Medulla oblongata (tissue), 1 donor: ENCODE results near the gene PPP4R4.
"Not testable (repeated sequence)": the region's sequence is repeated elsewhere in the genome, so short reads cannot be mapped to it uniquely, and the experiment has no call there.

Experiments used
- DNase-seq: peaks from one replicate; pipeline ENCODE4 v3.0.0-alpha.2; 2015; ENCODE audit errors: extremely low spot score

The PPP4R4 gene

GRCh38 chr14:94278731-94279130, 104.6 kb downstream of the PPP4R4 start:
- DNase-seq: no peak

DNA sequence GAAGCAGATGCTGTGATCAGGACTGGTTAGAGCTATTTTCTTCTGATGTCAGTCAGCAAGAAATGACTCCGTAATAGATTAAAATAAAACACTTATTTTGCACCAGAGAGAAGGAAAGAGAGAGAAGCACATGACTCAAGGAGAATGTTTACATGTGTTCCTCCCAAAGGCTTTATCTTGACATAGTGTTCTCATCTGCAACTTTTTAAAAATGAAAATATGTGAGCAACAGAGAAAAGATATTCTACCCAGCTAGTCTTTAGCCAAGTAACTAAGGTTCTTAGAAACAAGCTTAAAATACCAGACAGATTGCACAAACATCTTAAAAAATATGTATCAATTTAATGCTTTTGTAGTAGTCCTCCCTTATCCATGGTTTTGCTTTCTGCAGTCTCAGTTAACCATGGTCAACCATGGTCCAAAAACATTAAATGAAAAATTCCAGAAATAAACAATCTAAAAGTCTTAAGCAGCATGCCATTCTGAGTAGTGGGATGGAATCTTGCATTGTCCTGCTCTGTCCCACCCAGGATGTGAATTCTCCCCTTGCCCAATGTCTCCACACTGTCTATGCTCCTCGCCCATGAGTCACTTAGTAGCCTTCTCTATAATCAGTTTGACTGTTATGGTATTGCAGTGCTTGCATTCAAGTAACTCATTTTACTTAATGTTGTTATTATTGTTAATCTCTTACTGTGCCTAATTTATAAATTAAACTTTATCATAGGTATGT, 109.0 kb downstream of the PPP4R4 start:
- DNase-seq: no peak

DNA sequence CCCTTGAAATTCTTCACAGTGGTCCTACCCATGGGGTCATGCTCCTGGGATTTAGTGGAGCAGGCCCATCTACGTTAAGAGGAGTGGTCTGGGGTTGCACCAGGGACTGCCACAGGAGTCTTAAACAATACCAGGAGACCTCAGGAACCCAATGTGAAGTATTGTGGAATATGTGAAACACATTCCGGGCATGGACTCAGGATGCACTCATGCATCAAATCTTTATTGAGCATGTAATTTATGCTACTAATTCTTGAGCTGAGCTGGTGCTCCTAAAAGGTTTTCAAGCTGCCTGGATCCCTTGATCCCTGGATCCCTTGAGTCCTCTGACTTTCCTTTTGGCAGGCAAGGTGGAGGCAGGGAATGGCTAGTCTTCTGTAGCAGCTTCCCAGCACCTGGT, 110.1 kb downstream of the PPP4R4 start:
- no peak for DNase-seq

DNA sequence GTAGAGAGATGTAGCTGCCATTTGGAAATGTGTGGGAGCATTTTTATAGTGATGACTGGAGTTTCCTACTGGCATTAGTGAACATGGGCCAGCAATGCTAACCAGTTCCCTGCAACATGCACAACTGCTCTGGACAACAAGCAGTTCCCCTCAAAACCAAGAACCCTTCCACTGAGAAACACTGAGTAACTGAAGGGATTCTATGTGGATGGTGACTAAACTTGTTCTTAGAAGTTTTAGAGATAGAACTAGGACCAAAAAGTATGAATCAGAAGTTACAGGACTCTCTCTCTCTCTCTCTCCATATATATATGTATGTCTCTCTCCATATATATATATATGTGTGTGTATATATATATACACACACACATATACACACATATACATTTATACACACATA, 111.0 kb downstream of the PPP4R4 start:
- DNase-seq: no peak

DNA sequence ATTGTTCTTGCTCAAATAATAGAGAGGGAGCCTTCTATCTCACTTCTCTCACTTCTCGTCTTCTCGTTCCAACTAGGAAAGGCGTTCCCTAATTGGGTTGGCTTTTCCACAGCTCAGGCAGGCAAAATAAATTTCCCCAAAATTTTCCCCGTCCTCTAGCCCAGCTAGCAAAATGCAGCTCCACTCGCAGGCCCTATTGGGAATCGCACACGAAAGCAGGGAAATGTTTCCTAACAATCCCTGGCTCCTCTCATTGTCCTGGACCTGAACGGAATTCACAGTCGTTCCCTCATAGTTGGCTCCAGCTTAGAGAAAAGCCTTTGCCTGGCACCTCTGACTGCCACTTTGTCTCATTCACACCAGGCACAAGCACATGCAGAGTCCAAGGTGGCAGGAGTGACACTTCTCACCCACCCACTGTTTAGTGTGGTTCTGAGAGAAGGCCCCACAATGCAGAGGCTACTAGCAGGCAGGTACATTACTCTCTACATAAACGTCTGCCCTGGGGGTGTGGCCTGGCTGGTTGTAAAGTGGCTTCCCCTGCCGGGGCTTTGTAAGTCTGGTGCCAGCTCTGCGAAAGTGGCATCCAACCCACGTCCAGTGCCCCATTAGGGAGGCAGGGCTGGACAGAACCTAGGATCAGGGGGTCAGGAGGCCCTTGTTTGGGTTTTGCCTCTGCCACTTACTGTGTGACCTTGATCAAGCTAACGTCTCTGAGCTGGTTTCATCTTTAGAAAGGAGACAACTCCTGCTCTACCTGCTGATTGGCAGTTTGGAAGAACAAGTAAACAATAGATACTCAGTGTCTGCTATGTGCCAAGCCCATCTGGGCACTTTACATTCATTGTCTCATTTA, 114.7 kb downstream of the PPP4R4 start:
- DNase-seq: no peak

GRCh38 chr14:94290197-94290596, 116.1 kb downstream of the PPP4R4 start:
- DNase-seq: no peak

GRCh38 chr14:94291159-94291905, 117.2 kb downstream of the PPP4R4 start:
- no peak for DNase-seq

DNA sequence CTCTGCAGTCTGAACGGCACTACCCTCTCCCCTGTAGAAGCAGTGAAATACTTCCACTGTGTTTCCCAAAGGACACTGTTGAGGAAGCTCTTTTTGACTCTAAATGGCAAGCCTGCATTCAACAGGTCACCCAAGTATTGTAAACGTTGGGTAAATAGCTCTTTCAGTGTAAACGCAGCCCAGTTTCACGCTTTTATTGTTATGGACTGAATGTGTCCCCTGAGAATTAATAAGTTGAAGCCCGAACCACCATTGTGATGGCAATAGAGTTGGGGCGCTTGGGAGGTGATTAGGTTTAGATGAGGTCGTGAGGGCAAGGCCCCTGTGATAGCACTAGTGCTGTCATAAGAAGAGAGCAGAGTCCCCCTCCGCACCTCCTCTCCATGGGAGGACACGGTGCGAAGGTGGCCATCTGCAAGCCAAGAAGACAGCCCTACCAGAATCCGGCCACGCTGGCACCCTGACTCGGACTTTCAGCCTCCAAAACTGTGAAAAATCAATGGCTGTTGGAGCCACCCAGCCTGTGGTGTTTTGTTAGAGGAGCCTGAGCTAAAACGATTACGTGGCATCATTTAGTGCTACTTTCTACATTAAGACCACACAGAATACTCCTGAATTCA, 117.9 kb downstream of the PPP4R4 start:
- no peak for DNase-seq

DNA sequence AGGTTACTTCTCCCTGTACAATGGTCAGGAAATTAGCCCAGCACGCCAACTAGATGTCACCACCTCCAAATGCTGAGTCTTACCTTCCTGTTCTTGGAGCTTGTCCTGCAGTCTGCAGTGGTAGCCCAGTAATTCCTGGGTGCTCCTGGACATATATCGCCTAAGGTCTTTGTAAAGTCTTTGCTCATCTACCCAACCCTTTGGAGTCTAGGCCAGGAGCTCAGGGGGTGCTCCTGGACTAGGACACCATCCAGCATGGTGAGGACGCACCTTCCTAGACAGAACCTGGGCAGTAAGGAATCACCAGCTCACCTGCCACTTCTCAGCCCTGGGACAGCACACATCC, 118.4 kb downstream of the PPP4R4 start:
- DNase-seq: no peak

GRCh38 chr14:94292872-94293577, 118.9 kb downstream of the PPP4R4 start, which contains the start of gene SERPINA10:
TSS of gene SERPINA10 (minus strand) at chr14:94293268. CDS start at chr14:94290593, 2,675 bp downstream.
- no peak for DNase-seq

GRCh38 chr14:94293578-94293924, 119.4 kb downstream of the PPP4R4 start:
- no peak for DNase-seq

DNA sequence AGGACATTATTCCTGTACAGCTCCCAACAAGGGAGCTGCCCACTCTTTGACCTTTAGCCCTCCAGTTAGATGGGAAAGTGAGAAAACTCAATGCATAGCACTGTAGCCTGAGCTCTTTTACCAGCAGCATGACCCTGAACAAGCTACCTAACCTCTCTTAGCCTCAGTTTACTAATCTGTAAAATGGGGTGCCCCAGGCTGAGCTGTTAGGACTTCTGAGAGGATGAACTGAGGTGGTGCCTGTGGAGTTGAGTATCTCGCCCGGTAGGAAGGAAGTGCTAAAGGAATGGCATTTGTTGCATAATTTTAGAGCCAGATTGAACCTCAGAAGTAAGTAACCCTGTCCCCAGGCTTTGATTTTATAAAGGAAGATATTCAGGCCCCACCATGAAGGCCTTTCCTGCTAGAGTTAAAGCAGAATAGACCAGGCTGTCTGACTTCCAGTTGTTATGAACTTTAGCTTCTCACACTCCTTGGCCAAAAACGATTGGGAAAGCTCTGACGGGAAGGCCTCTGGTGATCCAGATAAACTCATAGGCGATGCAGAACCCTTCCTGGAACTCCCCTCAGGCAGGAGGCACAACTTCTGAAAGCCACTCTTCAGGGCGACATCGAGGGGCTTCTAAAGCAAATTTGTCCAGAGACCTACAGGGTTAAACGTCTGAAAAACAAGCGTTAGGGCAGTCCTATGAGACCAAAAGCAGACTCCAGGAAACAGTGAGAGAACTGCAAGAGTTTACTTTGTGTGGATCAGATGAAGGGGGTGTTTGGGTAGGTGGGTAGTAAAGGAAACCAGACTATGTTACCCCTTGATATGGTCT, 121.4 kb downstream of the PPP4R4 start:
- DNase-seq: no peak

GRCh38 chr14:94296181-94296545, 122.0 kb downstream of the PPP4R4 start:
- not testable (repeated sequence) for DNase-seq

DNA sequence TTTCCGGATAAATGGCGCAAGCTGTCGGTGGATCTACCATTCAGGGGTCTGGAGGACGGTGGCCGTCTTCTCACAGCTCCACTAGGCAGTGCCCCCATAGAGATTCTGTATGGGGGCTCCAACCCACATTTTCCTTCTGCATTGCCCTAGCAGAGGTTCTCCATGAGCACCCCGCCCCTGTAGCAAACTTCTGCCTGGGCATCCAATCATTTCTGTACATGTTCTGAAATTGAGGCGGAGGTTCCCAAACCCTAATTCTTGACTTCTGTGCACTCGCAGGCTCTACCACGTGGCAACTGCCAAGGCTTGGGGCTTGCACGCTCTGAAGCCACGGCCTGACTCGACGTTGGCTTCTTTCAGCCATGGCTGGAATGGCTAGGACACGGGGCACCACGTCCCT, 124.0 kb downstream of the PPP4R4 start:
- no peak for DNase-seq

DNA sequence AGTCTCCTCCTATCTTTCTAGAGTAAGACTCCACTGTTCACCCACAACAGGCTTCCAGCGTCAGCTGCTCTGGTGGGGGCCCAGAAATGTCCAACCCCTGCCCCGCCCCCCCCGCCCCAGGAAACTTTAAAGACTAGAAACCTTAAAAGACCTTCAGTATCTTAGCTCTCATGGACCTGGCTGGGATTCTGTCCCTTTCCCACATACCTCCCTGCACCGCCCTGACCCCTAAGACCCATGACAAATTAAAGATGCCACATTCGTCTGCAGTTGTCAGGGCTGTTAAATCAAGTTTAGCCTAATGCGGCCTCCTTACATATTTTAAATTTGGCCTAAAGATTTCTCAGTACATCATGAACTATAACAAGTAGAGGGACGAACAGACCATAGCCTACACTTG, 129.0 kb downstream of the PPP4R4 start:
- DNase-seq: no peak

- DNase-seq: no peak
Measured at GRCh38 chr14:94304243-94304642, 130.1 kb downstream of the PPP4R4 start.

DNA sequence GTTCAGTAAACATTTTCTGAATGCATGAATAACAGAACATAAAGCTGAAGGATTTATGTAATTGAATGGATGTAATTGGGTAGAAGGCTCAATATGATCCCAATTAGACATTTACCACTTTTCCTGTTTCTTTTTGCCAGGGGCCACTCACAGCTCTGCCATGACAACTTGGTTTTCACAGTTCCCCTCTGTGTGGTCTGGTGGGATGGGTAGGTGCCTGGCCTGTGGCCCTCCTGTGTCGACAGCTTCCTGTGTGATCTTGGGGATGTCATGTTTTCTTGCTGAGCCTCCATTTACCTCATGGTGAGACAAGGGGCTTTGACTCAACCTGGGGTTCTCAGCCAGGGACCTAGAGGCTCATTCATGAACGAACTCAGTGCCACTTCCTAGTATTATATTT, 131.5 kb downstream of the PPP4R4 start:
- DNase-seq: no peak

DNA sequence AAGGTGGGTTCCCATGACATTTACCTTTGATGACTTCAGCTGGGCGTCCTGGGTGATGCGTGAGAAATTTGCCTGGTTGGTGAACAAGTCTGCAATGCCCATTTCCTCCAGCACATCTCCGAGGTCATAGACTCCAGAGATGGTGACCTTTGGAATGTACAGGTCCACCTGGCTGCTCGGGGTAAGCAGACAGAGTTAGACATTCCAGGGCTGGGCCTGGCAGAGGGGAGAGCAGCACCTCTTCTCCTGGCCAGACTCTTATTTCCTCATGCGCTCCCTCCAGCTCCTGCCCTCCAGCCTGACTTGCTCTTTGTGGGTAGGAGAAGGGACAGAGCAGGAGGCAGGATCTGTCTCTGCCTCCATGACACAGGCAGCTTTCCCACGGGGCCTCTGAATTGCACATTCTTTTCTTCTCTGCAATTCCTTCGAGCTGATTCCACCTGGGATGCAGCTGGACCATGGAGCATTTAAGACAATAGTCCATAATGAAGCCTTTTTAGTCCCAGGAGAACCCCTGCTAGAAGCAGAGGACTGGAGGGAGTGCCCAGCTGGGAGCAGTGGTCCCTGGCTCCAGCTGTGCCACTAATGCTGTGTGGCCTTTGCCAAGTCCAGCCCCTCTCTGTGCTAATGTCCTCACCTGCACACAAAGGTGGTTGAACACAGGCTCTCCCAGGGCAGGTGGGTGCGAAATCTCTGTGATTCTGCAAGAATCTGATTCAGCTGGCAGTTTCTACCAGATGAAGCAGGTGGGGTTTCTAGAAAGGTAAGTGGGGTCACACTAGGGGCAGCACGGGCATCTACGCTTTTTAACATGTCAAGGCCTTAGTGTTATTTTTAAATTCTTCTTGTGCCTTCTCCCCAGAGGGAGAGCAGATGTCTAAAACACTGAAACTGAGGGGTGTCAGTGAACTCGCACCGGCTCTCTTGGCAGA, 132.2 kb downstream of the PPP4R4 start:
- no peak for DNase-seq

DNA sequence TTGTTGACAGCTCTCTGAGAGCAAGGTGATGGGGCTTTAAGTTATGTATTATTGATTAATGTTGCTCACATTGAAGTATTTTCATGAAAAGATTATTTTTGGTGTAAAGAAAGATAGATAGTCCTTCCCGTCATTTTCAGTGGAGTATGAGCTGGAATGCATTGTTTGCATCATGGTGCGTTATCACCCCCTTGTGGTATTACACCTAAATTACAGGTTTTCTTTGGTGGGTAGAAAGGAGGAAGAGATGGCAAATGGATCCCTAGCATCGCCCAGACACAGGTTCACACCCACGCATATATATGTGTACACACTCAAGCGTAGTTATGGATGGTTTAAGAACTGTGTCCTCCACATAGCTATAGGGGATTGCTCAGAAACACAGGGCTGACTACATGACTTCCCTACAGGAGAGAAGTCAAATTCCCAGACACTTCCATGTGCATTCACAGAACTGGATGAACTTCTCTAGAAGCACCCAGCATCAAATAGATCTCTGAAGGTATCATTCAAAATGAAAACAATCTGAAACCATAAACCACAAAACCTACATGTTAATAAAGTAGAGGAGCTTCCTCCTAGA, 133.4 kb downstream of the PPP4R4 start:
- no peak for DNase-seq
